ENCODE results near the gene STAU1. TPM values are rescaled to one million over a fixed set of nuclear protein-coding genes. Genes with fewer than 3 reads are reported as not detected.

The STAU1 gene
- total RNA-seq, result 38.0 and 50.1 TPM in 2 replicates

DNA sequence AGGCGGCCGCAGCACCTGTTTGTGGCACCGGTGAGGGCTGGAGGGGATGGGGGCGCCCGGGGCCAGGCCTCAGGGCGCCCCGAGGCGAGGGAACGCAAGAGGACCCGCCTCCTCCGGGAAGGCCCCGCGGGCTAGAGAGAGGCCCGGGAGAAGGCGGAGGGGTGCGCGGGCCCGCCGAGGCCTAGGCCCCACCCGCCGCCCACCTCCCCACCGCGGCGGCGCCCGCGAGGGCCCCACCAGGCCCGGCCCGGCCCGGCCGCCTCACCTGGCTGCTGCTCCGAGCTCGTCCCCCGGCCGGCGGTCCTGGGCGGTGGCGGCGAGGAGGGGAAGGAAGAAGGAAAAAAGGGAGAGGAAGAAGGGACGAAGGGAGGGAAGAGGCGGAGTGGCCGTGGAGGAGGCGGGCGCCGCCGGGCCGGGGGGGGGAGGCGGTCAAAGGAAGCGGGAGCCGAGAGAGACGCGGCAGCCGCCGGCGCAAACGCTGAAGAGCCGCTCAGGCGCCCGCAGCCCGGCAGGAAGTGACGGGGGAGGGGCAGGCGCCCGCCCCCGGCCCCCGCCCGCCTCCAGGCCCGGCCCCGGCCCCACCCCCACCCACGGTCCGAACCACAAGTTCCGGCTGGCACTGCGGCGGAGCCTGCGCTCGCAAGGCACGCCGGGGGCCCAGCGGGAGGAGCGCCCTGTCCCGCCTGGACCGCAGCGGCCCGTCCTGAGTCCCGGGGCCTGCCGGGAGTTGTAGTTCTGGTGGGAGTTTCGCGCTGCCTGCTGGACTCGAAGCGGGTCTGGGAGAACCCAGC lies at the start of gene STAU1:
STAU1 (minus strand) TSS at position 484 of the 791 bp plus-strand sequence. CDS start 22,133 bp downstream, outside the sequence.
- DNase-seq (ENCODE audit: low read depth in 2 of 2), result peak; percentile 86 to 96

GRCh38 chr20:49237531-49237930 lies 49.4 kb upstream of the STAU1 start:
- DNase-seq (ENCODE audit: low read depth in 2 of 2), result no peak

GRCh38 chr20:49236301-49236700 lies 48.2 kb upstream of the STAU1 start:
- DNase-seq (ENCODE audit: low read depth in 2 of 2), result no peak

DNA sequence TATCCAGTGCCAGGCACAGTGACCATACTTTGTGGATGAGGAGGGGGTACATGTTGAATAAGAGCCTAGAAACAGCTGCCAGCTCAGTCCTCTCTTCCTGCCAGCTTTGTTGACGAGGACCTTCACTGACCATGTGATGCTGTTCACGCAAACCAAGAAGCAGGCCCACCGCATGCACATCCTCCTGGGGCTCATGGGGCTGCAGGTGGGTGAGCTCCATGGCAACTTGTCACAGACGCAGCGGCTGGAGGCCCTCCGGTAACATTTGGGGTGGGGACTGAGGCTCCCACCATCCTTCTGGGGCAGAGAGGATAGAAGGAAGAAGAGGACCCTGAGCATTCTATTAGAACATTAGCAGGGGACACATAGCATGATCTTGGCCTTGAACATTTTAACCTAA lies 46.7 kb upstream of the STAU1 start:
- DNase-seq (ENCODE audit: low read depth in 2 of 2), result no peak

DNA sequence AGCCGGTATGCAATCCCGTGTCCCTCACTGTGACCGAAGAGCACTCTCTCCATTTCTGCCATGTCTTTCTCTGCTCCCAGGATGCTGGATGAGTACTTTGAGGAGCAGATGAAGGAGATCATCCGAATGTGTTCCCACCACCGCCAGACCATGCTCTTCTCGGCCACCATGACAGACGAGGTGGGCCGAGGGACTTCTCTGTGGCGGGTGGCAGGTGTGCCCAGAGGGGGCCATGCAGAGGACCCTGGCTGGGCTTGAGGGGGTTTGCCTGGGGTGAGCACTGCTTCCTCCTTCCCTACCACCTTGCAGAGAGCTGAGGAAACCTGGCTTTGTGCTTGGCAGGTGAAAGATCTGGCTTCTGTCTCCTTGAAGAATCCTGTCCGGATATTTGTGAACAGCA lies 45.1 kb upstream of the STAU1 start:
- no peak for DNase-seq (ENCODE audit: low read depth in 2 of 2)

GRCh38 chr20:49231471-49231870 lies 43.3 kb upstream of the STAU1 start:
- no peak for DNase-seq (ENCODE audit: low read depth in 2 of 2)

- no peak for DNase-seq (ENCODE audit: low read depth in 2 of 2)
These were observed 42.5 kb upstream of the STAU1 start for GRCh38 chr20:49230561-49231133.

DNA sequence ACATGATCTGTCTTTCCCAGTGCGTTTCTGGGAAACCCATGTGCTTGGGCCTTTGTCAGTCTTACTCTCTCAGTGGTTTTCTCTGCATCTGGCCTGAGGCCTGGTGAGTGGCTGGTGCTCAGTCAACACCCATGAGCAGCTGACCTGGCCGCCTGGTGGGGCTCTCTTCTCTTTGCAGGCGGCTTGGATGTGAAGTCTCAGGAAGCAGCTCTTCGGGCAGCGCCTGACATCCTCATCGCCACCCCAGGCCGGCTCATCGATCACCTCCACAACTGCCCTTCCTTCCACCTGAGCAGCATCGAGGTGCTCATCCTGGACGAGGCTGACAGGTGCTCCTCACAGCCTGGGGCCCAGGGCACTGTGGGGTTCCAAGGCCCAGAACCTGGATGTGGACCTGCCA lies 41.9 kb upstream of the STAU1 start:
- no peak for DNase-seq (ENCODE audit: low read depth in 2 of 2)

- DNase-seq (ENCODE audit: low read depth in 2 of 2), result no peak
These were observed 41.2 kb upstream of the STAU1 start for GRCh38 chr20:49229381-49229780.

GRCh38 chr20:49228676-49229075 lies 40.5 kb upstream of the STAU1 start:
- no peak for DNase-seq (ENCODE audit: low read depth in 2 of 2)

- DNase-seq (ENCODE audit: low read depth in 2 of 2), result no peak
These were observed 37.8 kb upstream of the STAU1 start for GRCh38 chr20:49225896-49226295.

DNA sequence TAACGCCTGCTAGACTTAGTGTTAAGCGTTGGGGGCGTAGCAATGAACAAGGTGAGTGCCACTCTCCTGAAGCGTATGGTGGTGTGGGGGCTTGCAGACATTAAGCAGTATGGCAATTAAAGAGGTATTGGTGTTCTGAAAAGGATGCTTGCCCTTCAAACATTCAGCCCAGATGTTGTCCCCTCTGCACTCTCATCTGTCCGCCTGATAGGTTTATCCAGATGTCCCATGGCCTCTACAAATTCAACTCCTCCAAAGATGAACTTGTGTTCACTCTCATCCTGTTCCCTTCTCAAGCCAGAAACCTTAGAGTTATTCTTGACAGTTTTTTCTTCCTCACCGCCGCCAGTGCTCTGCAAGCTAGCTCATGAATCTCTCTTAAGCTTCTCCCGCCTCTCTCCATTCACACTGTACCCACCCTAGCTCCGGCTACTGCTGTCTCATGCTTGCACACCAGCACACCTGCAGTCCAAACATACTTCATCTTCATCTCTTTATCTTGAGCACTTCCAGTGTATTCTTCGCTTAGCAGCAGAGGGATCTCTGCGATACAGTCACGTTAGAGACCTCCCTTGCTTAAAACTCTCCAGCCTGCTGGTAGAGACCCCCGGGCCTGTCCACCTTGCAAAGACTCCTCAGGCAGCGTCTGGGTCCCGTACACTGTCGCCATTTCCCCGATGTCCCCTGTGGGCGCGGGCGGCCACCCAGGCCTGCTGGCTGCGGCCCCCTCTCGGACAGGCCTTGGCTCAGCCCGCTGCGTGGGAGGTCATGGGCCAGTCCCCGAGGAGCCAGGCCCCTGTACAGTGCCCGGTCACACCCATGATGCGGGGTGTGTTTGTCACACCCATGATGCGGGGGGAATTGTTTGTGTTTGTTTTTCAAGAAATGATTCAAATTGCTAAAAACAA lies 32.0 kb upstream of the STAU1 start:
- no peak for DNase-seq (ENCODE audit: low read depth in 2 of 2)

- DNase-seq (ENCODE audit: low read depth in 2 of 2), result peak; percentile 97 to 98
These were observed 31.2 kb upstream of the STAU1 start, which contains the start of gene DDX27 for GRCh38 chr20:49219091-49219923. Gene DDX27 (plus strand): TSS chr20:49219416. CDS start chr20:49219449, 33 bp downstream.

DNA sequence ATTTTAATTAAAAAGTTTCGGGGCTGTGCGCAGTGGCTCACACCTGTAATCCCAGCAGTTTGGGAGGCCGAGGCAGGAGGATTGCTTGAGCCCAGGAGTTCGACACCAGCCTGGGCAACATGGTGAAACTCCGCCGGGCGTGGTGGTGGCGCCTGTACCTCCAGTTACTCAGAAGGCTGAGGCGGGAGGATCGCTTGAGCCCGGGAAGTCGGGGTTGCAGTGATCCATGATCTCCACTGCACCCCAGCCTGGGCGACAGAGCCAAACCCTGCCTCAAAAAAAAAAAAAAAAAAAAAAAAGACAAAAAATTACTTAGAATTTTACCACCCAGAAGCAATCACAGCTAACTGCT lies 30.6 kb upstream of the STAU1 start:
- DNase-seq (ENCODE audit: low read depth in 2 of 2), result peak in 1 of 2 donors; percentile 6

DNA sequence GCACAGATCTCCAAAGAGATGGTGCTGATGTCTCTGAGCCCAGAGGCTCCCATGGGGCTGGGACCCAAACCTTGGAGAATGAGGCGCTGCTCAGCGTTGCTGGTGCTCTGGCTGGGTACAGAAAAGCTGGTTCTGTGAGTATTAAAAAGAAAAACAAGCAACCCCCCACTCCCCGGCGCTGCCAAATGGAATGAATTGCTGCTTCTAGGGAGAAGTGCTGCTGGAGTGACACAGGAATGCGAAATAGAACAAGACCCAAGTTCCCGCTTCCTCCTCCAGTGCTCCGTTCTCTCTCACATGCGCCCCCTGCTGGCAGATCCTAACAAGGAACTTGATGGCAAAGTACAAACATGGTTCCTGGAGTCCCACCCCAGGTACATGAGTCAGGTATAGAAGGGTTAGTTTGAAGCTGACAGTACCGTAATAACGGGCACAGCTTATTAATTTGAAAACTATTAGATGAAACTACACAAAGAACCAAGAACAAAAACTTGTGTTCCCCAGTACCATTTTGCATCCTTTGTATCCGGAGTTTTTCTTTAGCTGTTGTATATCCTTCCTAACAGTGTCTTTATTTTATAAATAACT lies 29.0 kb upstream of the STAU1 start:
- peak; percentile 80 to 90 for DNase-seq (ENCODE audit: low read depth in 2 of 2)

- no peak for DNase-seq (ENCODE audit: low read depth in 2 of 2)
These were observed 27.1 kb upstream of the STAU1 start for GRCh38 chr20:49215232-49215631.

- no peak for DNase-seq (ENCODE audit: low read depth in 2 of 2)
These were observed 26.4 kb upstream of the STAU1 start for GRCh38 chr20:49214571-49214970.

GRCh38 chr20:49210757-49211110 lies 22.6 kb upstream of the STAU1 start:
- no peak for DNase-seq (ENCODE audit: low read depth in 2 of 2)

DNA sequence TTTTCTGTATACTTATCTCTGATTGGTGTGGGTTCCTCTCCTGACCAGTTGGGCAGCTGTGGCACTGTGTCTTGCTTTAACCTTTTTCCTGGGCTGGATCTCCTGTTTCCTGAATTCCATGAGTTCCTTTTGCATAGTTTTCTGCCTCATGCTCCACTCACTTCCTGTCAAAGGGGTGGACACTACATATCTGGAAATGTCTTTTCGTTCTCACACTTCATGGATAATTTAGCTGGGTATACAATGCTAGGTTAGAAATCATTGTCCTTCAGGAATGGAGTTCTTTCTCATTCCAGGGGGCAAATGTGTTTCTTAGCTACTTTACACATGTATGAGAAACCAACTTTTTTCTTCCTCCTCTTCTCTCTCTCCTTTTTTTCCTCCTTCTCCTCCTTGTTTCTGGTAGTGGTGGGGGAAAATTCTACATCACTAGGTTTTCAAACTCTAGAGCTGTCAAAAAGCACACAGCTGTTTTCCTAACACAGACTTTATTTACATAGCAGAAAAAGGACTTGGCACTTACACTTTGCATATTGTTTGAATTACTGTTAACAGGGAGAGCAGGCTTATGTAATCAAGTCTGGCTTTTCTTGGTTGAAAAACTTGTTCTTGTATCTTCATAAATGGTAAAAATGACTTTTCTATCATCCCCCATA lies 22.1 kb upstream of the STAU1 start:
- no peak for DNase-seq (ENCODE audit: low read depth in 2 of 2)

DNA sequence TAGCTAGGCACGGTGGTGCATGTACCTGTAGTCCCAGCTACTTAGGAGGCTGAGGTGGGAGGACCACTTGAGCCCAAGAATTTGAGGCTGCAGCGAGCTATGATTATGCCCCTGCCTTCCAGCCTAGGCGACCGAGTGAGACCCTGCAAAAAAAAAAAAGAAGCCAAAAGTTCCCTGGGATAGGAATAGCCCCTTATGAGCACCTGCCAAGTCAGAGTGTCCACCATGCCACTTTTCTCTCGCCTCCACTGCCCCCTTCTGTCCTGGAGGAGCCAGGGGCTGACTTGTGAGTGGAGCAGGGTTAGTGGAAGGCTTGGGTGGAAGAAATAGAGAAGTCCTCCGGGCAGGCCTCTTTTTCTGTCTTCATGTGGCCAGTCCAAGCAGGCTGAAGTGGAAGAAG lies 18.9 kb upstream of the STAU1 start:
- DNase-seq (ENCODE audit: low read depth in 2 of 2), result no peak

Measured in dermis microvascular lymphatic vessel endothelial cell (primary cell).